Stimulated activated CD4-positive, alpha-beta T cell treated with anti-CD3 and anti-CD28 coated beads, TNF-alpha, amount 100 ng/mL, for 24 hours (primary cell): ENCODE data around the gene RFX2.
A peak's percentile ranks its signal among the peaks of the same experiment; 100 is the strongest.

Experiments used
- DNase-seq, 3 experiments: peaks; one replicate each; pipeline ENCODE4 v3.0.0-alpha.2; 2020; ENCODE audit warnings: low read depth in 3 of 3

RFX2 gene

GRCh38 chr19:6059988-6060599 lies 50.2 kb downstream of the RFX2 start:
- no peak for DNase-seq

GRCh38 chr19:6059396-6059947 lies 50.8 kb downstream of the RFX2 start:
- no peak for DNase-seq

- DNase-seq: no peak
These were observed 51.6 kb downstream of the RFX2 start for GRCh38 chr19:6058518-6059201.

- no peak for DNase-seq
These were observed 52.4 kb downstream of the RFX2 start for GRCh38 chr19:6057651-6058517.

GRCh38 chr19:6056801-6057650 lies 53.3 kb downstream of the RFX2 start:
- DNase-seq: no peak

GRCh38 chr19:6056282-6056741 lies 54.0 kb downstream of the RFX2 start:
- DNase-seq: no peak

- DNase-seq: no peak
These were observed 55.1 kb downstream of the RFX2 start for GRCh38 chr19:6055013-6055795.

- DNase-seq: peak; percentile 64 to 70 (median 67)
These were observed 61.4 kb downstream of the RFX2 start for GRCh38 chr19:6048793-6049405.

- no peak for DNase-seq
These were observed 62.0 kb downstream of the RFX2 start for GRCh38 chr19:6048348-6048747.

GRCh38 chr19:6047741-6048251 lies 62.5 kb downstream of the RFX2 start:
- no peak for DNase-seq

- no peak for DNase-seq
These were observed 63.0 kb downstream of the RFX2 start for GRCh38 chr19:6047256-6047655.

- no peak for DNase-seq
These were observed 65.2 kb downstream of the RFX2 start for GRCh38 chr19:6045108-6045507.

- no peak for DNase-seq
These were observed 66.1 kb downstream of the RFX2 start for GRCh38 chr19:6044056-6044805.

- DNase-seq: no peak
These were observed 67.2 kb downstream of the RFX2 start for GRCh38 chr19:6042776-6043726.

GRCh38 chr19:6041991-6042481 lies 68.3 kb downstream of the RFX2 start:
- DNase-seq: no peak

GRCh38 chr19:6041071-6041470 lies 69.2 kb downstream of the RFX2 start:
- DNase-seq: no peak

- no peak for DNase-seq
These were observed 70.6 kb downstream of the RFX2 start for GRCh38 chr19:6039566-6040225.
